Uterus (tissue), 2 donors: ENCODE data around the gene CBARP.

Experiments
- POLR2A ChIP-seq, 2 donors: fragments of 450-650 bp; IDR thresholded peaks; one replicate each; pipeline ENCODE4 v1.6.1; 2016; ENCODE audit warnings: antibody characterized with exemption in 2 of 2, mild to moderate bottlenecking in 1 of 2, moderate library complexity in 1 of 2
- TF ChIP-seq, protein P1 (sequence below), 4 experiments: fragments of 200-600 bp in 2 of 4; fragments of 450-650 bp in 2 of 4; sonication (generic) in 2 of 4; IDR thresholded peaks; one replicate each; pipeline ENCODE4 v1.5.1; 2016 to 2019; ENCODE audit warnings: antibody characterized with exemption in 4 of 4, mild to moderate bottlenecking in 2 of 4, moderate library complexity in 1 of 4

DNA sequence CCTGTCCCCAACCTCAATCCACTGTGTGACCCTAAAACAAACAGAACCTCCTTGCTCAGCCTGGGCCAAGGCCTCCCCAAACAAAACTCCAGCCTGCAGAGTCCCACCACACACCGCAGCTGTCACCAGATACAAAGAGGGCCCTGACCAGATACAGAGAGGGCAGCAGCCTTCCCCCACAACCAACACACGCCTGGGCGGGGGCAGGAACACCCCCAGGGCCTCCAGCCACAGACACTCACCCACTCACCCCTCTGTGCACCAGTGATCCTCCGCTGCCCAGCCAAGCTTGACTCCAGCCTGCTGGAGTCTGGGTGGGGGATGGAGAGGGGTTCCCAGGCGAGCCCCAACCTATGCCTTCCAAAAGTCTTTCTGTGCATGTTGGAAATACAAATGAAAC, 25.4 kb upstream of the CBARP start:
- TF ChIP-seq, protein P1, sequence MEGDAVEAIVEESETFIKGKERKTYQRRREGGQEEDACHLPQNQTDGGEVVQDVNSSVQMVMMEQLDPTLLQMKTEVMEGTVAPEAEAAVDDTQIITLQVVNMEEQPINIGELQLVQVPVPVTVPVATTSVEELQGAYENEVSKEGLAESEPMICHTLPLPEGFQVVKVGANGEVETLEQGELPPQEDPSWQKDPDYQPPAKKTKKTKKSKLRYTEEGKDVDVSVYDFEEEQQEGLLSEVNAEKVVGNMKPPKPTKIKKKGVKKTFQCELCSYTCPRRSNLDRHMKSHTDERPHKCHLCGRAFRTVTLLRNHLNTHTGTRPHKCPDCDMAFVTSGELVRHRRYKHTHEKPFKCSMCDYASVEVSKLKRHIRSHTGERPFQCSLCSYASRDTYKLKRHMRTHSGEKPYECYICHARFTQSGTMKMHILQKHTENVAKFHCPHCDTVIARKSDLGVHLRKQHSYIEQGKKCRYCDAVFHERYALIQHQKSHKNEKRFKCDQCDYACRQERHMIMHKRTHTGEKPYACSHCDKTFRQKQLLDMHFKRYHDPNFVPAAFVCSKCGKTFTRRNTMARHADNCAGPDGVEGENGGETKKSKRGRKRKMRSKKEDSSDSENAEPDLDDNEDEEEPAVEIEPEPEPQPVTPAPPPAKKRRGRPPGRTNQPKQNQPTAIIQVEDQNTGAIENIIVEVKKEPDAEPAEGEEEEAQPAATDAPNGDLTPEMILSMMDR (IDR thresholded peaks at IDR 0.05): no peak
- no peak for TF ChIP-seq POLR2A (IDR thresholded peaks at IDR 0.05)
